GM19324 (cell line): ENCODE data around the gene TMEM132D.

Source experiments
- ATAC-seq: cut with Tn5 transposase; IDR thresholded peaks from one replicate; pipeline ENCODE4 v1.9.1; 2021; ENCODE audit warnings: mild to moderate bottlenecking, moderate library complexity; ENCODE audit not compliant: unreplicated experiment, low FRiP score

TMEM132D gene

DNA sequence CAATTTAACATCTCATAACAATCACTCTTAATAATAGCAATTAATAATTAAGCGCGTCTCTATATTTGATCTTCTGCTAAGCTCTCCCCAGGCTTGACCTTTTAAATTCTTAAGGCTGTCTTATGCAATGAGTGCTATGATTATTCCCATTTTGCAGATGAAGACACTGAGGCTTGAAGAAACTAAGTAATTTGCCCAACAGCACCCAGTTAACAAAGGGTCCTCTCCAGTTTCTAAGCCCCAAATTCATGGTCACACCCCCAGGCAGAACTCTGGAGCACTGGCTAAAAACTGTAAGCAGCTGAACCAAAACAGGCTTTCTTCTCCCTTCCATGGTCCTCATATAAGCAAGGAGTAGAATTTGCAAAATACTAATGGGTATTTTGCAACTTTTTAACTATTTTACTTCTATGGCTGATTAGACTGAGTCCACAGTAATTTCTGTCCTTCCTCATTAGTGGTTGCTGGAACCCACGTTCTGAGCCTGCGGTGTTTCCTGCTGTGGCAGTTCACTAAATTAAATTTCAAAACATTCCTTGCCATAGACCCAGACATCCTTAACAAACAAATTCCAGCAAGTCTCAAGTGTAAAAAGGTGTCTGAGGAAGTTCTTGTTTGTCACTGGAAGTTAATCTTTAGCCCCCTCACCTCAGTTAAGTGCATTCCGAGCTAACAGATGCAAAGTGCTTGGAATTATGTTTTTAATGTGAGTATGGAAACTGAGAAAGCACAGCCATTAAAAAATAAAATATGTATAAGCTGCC lies 76.5 kb downstream of the TMEM132D start:
- no peak for ATAC-seq

DNA sequence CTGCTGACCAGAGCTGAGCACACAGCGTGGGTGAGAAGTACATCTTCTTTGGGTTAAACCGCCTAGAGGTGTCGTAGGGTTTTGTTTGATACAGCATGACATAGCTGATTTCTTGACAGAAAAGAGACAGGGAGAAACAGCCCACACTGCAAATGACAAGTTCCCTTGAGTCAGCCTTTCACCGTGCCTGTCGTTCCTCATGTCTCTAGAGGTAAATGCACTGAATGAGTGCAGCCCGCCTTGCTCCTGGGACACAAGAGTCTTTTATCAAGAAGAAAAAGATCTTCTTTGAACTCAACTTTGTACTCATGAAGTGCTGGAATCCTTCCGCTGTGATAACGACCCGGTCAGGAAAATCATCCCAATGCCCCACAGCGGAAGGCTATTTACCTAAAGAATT lies 77.6 kb downstream of the TMEM132D start:
- no peak for ATAC-seq

DNA sequence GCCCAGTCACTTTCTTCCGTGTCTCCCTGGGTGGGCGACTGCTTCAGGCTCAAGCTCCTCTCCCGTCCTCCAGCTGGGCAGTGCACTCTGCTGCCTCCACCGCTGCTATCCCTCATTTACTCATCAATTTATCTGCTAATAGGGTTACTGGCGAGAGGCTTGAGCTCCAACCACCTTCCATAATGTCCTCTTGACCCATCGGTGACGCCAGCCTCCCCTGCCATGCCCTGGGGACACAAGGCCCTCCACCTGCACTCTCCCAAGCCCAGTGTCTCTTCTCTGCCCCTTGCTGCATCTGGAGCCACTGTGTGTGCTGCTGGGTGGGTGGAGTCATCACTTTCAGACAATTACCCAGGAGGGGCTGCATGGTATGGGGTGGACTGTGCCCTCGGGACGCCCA lies 78.5 kb downstream of the TMEM132D start:
- ATAC-seq, result no peak

DNA sequence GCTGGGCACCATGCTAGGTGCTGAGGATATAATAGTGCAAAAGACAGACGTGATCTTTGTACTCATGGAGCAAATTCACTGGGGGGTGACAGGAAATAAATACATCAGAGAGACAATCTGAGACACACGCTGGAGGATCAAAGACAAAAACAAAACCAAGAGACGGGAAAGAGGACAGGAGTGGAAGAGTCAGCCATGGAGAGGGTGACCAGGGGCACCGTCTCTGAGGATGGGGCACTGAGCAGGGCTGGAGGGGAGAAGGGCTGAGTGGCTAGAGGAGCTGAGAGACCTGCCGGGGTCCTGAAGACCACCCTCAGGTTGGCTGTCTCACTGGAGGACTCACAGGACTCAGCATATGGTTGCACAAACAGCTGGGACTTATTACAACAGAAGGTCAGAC lies 81.9 kb downstream of the TMEM132D start:
- ATAC-seq, result no peak

DNA sequence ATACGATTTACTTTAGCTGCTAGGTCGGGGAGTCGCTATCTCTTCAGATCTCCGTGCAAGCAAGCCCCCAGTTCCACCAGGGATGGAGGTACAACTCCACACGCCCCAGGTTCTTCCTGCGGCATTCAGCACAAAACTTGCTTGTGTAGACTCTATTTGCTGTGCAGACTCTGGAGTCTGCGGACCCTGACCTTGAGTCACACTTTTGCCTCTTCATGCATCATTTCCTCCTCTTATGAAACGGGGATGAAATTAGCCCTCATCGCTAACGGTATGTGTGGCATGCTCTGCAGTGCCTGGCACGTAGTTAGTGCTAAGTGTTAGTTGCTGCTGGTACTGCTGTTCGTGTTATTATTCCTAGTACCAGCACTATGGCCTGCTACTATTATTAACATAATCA lies 84.4 kb downstream of the TMEM132D start:
- ATAC-seq, result no peak

DNA sequence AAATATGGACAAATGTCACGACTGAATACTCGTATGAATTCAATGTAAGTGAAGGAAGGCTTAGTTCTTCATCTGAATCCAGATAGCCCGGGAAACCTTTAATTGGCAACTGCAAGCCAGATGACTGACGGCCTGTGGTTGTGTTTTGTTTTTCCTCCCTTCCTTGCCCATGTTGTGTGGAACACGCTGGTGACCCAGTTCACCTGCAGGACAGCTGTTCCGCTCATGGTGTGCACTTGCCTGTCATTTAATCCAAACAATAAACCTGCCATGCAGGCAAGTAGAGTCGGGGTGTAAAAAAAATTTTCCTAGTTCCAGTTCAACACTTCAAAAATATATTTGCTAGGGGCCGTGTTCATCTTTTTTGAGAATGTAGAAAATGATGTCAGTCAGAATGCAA lies 88.0 kb downstream of the TMEM132D start:
- ATAC-seq, result no peak

DNA sequence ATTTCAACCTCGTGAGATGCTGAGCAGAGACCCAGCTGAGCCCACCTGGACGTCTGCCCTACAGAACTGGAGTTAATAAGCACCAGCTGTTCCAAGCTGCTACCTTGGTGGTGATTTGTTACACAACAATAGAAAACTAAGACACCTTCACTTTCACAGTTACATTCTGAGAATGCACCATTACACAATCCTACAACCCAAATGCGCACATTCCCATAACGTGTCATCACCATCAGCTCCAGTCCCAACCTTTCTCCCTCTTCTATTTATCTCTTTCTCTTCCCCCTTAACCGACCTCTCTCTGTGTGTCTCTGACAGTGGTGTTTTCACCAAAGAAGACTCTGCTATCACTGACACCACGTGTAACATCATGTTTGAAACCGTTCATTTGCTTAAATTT lies 91.9 kb downstream of the TMEM132D start:
- no peak for ATAC-seq

DNA sequence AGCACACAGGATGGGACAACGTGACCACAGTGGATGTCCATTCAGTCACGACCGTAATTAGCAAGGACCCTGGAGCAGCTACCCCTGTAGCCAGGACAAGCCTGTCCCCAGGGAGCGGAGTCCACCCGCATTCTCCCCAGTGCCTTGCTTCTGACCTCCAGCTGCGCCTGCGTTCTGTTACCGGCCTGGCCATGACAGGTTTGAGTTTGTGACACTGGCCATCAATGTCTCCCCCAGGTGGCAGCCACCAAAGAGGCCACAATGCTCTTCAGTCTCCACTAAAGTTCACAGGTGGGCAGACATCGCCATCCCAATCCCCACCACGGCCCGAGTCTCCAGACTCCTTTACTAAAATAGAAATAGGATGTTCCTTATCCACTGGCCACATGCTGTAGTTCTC lies 96.7 kb downstream of the TMEM132D start:
- no peak for ATAC-seq

DNA sequence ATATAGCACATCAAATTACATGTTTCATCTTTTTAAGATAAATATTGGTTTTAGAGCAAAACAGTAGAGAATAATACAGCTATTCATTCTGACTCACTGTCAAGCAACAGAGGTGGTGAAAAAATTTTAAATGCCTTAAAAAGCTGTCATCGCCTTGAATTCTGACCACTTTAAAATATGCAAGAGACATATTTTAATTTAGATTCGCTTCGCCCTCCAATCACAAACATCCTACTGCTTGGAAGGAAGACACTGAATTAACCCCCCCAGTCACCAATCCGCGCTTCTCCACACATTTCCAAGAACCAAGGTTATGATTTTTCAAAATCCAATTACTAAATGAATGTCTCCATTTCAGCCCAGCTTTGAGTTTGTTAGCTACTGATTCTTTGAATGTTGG lies 112.4 kb downstream of the TMEM132D start:
- no peak for ATAC-seq

DNA sequence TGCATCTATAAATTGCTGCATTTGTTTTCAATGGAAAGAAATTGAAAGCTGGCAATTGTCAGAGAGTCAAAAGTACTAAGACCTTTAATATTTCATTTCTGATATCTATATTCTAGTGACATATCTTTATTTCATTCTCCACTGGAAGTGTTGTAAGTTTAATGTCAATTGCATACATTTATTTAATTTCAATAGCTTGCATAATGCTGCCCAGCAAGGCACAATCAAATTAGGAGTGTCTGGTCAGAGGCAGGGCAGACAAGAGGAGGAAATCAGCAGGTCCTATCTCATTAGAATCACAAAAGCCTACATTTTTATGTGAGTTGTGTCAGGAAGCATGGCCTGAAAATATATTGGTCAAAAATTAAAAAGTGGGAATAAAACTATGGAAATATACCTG lies 112.9 kb downstream of the TMEM132D start:
- ATAC-seq, result no peak

DNA sequence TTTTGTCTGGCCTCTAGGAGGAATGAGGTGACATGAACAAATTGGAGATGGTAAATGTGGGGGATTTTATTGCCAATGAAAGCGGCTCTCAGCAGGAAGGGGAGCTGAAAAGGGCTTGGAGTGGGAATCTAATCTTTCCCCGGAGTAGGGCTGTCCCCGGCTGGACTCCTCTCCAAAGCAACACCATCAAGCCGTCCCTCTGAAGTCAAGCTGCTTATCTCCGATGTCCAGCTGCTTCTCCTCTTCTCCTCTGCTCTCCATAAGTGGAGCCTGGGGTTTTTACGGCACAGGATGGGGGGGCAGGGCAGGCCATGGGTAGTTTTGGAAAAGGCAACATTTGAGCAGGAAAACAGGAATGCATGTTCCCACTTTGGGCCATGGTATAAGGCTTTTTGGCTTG lies 113.5 kb downstream of the TMEM132D start:
- ATAC-seq, result no peak

DNA sequence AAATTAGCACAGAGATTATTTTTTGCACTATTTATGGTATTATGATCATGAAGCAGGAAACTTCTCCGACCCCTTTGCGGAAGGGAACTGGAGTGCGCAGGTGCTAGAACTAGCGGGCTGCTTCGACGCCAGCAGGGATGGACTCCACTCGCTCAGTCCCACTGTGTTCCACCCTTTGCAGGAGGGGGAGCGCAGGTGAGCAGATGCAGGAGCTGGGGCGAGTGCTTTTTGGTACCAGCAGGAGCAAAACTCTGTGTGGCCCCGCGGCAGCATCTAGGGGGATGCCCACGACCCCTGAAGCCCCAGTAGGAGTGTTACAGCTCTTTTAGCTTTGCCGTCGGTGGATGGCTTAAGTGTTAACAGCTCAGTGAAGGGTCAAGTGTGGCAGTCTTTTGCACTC lies 113.9 kb downstream of the TMEM132D start:
- ATAC-seq, result no peak

DNA sequence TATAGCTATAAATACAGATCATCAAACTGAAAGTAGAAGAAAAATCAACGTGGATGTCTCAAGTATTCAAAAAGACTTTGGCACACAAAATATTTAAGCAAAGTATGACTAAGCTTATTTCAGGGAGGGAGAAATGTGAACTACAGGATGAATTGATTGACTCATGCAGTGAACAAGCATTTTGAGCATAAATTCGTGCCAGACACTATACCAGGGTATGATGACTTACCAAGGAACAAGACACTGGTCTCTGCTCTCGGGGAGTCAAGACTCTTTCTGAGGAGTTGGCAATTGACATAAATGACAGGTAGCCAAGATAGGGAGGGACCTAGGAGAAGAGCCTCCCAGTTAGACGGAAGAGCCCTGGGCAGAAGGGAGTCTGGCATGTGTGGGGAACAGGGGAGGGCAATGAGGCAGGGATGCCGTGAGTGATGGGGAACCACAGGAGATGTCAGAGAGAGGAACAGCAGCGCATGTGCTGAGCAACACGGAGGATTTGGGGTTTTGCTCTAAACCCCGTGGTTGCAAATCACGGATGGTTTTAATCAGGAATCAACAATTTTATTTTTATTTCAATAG lies 115.2 kb downstream of the TMEM132D start:
- no peak for ATAC-seq

DNA sequence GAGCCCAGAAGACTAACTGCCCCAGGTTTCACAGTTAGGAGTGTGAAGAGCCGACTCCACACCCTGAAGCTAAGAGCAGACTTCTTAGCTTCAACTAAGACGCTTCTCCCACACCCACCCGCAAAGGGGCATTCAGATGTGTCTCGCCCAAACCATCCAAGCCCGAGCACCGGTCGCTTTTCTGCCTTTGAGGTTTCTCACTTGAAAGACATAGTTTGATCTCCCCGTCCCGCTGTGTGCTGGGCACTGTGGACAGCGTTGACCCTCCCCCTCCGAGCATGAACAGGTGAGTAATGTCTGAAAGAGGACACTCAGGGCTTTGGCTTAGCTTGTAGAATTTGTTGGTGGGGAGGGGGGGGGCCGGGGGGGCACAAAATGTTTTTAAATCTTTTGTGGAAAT lies 123.8 kb downstream of the TMEM132D start:
- ATAC-seq, result no peak

DNA sequence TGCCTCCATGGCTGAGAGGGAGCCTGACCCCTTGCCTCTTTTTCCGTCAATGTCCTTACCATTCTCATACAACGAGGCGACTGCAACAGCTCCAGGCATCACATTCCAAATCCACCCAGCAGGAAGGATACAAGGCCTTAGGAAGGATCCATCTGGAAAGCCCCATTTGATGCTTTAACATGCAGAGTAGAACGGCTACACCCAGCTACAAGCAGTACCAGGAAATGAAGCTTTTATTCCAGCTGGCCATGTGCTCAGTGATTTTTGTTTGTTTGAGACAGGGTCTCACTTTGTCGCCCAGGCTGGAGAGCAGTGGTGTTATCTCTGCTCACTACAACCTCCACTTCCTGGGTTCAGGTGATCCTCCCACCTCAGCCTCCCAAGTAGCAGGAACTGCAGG lies 124.8 kb downstream of the TMEM132D start:
- no peak for ATAC-seq

DNA sequence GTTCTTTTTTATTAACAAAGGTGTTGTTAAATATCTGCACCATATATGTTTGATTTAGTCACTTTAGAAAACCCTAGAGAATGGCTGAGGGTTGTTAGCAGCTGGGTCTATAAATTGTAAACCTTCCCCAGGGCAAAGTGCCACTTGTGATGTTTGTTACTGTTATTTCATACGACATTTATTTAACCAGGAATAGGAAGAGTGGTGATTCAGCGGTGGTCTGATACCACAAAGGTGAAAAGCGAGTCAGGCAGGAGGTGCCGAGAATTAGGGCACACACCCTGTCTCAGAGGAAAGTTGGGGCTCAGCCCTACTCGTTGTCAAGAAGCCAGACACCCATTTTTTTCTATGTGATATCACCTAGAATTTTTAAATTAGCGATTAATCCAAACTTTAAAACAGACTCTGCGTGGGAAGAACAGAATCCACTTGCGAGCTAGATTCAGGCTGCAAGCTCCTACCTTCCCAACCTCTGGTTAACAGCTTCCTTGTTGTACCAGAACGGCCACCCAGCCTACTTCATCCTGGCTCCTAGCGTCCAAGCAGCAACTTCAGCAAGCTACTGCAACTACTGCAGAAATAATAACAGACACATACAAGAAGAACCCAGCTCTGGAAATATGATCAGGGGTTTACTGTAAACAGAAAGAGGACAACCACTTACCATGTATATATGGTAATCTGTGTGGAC lies 126.7 kb downstream of the TMEM132D start:
- ATAC-seq, result no peak

DNA sequence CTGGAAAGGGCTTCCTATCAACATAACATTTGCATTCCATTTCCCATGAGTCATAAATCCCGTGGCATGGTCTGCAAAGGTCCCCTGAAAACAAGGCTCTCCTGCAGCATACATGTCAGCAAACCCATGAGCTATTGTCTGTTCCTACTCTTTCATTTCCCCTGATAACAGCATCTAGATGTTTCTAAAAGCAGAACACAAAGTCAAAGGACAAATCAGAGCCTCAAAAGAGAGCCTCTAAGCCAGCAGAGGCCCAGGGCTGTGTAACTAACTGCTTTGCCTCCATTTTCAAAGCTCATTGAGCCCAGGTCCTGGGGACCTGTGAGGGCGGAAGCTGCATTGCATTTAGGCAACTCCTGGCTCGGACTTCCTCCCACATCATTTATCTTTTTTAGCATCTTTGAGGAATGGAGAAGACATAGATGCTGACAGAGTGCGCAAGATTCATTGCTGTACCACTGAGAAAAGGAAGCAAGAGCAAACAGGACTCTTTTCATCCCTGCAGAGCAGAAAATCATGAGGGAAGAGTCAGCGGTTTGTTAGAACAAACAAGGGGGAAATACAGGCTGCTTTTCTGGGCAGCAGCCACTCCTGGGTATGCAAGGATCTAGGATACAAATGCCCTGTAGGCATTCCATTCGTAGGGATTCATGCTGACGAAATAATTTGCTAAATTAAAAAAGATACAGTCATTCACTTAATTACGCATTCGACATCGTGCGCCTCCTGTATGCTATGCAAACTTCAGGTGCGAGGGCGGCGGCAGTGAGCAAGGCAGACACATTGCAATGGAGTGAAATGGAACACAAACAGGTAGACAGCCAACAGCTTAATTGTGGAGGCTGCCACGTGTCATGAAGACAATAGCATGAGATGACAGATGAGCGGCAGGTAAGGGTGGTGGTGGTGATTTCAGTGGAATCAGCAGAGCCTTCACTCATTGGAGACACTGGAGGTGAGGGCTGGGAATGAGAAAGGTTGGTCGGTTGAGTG lies 131.0 kb downstream of the TMEM132D start:
- no peak for ATAC-seq

DNA sequence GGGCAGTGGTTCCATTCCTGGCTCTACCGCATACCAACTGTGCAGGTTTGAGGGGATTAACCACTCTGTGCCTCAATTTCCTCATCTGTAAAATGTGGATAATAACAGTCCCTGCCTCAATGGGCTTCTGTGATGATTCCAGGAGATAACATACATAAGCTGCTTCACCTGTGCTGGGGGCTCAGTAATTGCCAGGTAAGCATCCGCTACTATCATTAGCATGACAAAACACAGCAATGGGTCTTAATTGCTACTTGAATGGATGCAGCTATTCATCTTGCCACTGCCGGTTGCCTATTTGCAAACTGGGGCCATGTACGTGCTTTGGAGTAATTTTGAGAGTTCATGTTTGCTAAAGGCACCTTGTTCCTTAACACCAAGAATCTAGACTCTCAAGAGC lies 132.6 kb downstream of the TMEM132D start:
- no peak for ATAC-seq

DNA sequence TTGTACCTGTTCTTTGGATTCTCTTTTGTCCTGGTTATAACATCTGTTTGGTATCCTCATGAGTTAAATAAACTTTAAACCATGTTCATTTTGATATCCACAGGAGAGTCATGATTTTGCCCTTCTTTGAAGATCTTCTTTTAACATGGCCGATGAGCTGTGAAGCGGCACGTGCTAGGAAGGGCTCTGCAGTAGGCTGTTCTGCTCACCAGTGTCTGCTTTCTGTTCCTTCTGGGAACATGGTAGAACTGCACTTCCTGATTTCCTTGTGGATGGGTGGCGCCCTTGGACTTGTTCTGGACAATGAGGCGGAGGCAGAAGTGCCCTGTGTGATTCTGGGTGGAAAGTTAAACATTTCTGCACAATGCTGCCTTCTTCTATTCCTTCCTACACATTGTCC lies 138.1 kb downstream of the TMEM132D start:
- no peak for ATAC-seq

DNA sequence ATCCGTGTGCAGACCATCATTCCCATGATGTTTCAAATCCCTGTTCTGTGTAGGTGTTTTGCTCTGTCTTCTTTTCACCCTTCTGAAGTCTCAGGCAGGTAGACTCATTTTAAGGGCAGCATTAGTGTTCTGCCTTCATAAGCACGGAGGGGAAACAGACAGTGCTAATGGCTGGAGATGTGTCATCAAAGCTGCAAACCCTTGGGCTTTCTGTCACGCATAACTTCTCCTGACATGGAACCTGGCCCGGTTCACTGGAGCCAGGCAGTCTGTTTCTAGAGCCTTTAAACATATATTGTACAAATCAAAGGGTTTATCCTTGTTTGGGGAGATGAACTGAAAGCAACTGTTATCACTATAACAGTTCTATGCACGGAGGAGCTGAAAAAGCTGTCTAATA lies 141.4 kb downstream of the TMEM132D start:
- no peak for ATAC-seq

DNA sequence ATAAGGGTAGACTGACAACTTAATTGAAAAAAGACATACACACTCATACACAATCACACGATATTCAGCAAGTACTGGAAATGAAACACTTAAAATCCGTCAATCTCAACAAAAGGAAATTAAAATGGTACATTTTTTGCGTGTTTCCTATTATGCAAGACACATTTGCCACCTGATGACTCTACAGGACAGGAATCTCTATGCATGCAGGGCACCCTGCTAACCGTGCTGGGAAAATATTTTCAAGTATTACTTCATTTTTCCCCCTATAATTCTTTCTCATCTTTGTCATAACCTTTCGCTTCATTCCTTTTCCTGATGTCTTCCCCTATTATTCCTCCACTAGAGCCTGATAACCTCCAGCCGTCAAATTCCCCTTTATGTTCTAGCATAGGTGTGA lies 150.2 kb downstream of the TMEM132D start:
- ATAC-seq, result no peak
